Measurements from ENCODE around the gene ZNF534. TPM values are rescaled to one million over a fixed set of nuclear protein-coding genes. Genes with fewer than 3 reads are reported as not detected.

Gene ZNF534
- total RNA-seq = not detected in 2 replicates

GRCh38 chr19:52428937-52429336 lies at the start of gene ZNF534:
ZNF534 (plus strand) TSS chr19:52429148; CDS start chr19:52431475, 2,327 bp downstream.

DNA sequence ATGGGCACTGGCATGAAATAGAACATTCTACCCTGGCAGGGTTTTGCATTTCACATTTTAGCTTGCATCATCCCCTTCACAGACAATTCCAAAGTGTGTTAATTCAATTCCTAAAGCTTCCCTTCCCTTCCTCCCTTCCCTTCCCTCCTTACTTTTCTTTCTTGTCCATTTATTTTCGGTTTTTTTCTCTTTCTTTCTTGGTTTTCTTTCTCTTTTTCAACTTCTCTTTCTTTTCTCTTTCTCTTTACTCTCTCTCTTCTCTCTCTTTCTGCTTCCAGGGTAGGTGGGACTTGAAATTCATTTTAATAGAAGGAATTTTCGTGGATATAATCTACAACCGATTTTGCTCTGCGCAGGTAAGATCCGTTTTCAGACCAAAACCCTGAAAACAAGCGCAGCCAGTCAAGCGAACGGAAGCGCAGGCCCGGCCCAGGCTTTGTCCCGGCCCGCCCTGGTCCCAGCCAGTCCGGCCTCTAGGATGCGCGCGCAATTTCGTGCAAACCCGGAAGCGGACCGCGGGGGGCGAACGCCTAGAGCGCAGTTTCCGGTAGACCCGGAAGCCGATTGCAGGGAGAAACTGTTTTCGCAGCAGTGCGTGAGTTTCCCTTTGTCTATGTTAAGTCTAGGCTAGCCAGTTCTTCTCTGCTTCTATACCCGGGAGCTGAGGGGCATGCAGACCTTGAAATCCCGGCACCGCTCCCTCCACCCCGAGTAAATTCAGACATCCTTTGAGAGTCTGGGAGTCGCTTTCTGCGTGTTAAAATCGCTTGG lies 31.5 kb upstream of the ZNF534 start, which contains the start of gene ZNF528:
Gene ZNF528, plus strand, starts transcription at position 540 of the 771 bp plus-strand sequence. CDS start 4,165 bp downstream, outside the sequence.

GRCh38 chr19:52453324-52454094 lies 24.6 kb downstream of the ZNF534 start, which contains the start of gene ZNF578:
ZNF578 (plus strand) TSS chr19:52453553; CDS start chr19:52501846, 48,293 bp downstream.

Other genes starting within 250 kb of the ZNF534 start
- gene PPP2R1A, start 239.1 kb upstream of the ZNF534 start, total RNA-seq = 84.8 and 90.0 TPM in 2 replicates
- gene ZNF766, start 159.6 kb upstream of the ZNF534 start, total RNA-seq = 9.4 and 9.9 TPM in 2 replicates
- gene ZNF480, start 132.0 kb upstream of the ZNF534 start, total RNA-seq = 3.5 and 3.9 TPM in 2 replicates
- gene ZNF610, start 92.9 kb upstream of the ZNF534 start, total RNA-seq = 0.97 and 1.4 TPM in 2 replicates
- gene ZNF880, start 59.2 kb upstream of the ZNF534 start, total RNA-seq = 12.3 and 17.5 TPM in 2 replicates
- 6.2 and 8.2 TPM in 2 replicates for gene ZNF528, start 31.3 kb upstream of the ZNF534 start, total RNA-seq
- 0.30 and 1.6 TPM in 2 replicates for gene ZNF578, start 24.4 kb downstream of the ZNF534 start, total RNA-seq
- 15.3 and 28.3 TPM in 2 replicates for gene ZNF808, start 98.5 kb downstream of the ZNF534 start, total RNA-seq
- gene ZNF701, start 141.1 kb downstream of the ZNF534 start, total RNA-seq = 10.9 and 14.9 TPM in 2 replicates
- 45.5 and 70.5 TPM in 2 replicates for gene ZNF83, start 209.2 kb downstream of the ZNF534 start, total RNA-seq

Data from epithelial cell of umbilical artery (primary cell).